ENCODE data around the gene SUV39H1.

GRCh38 chrX:48695925-48696300 lies 621 bp upstream of the SUV39H1 start:
- no peak for TF ChIP-seq CBX8 (IDR thresholded peaks at IDR 0.05; ENCODE audit: borderline replicate concordance, low read depth, low read length)
- no peak for TF ChIP-seq ATF3 (IDR thresholded peaks at IDR 0.05; ENCODE audit: insufficient read depth, low read depth, low read length)
- no peak for TF ChIP-seq POLR2A (IDR thresholded peaks at IDR 0.05; ENCODE audit: control extremely low read depth in 1 of 2, low read depth in 2 of 2, low read length in 2 of 2)
- no peak for TF ChIP-seq CTCF (IDR thresholded peaks at IDR 0.05; ENCODE audit: control extremely low read depth in 1 of 3, insufficient read depth in 1 of 3, low read depth in 1 of 3, low read length in 3 of 3)
- no peak for TF ChIP-seq EZH2 (IDR thresholded peaks at IDR 0.05; ENCODE audit: low read depth, low read length, severe bottlenecking)
- TF ChIP-seq CHD1 (IDR thresholded peaks at IDR 0.05; ENCODE audit: low read depth, low read length): no peak
- no peak for TF ChIP-seq RAD21 (IDR thresholded peaks at IDR 0.05 in 1 of 2, conservative IDR thresholded peaks at IDR 0.05 in 1 of 2; ENCODE audit: low read depth in 2 of 2, low read length in 2 of 2)
- TF ChIP-seq TCF12 (IDR thresholded peaks at IDR 0.05; ENCODE audit: low read depth, low read length): no peak
- TF ChIP-seq EP300 (IDR thresholded peaks at IDR 0.05; ENCODE audit: borderline replicate concordance in 1 of 2, low read depth in 2 of 2, low read length in 2 of 2): no peak
- TF ChIP-seq, protein P1, sequence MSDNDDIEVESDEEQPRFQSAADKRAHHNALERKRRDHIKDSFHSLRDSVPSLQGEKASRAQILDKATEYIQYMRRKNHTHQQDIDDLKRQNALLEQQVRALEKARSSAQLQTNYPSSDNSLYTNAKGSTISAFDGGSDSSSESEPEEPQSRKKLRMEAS (IDR thresholded peaks at IDR 0.05): no peak
